B cell (primary cell): ENCODE data around the gene DNAJA4.

ENCODE experiments used
- EZH2 ChIP-seq: IDR thresholded peaks from 2 replicates; pipeline ENCODE4 v1.6.1; 2012; ENCODE audit warnings: borderline replicate concordance, low read depth, mild to moderate bottlenecking, moderate library complexity, low read length; ENCODE audit not compliant: insufficient read depth, poor library complexity, severe bottlenecking
- TF ChIP-seq, protein P1 (sequence below): fragments of 200-600 bp; IDR thresholded peaks from one replicate; pipeline ENCODE4 v1.8.0; 2022; ENCODE audit warnings: antibody characterized with exemption, mild to moderate bottlenecking

GRCh38 chr15:78255421-78256043, 8.8 kb upstream of the DNAJA4 start:
- TF ChIP-seq, protein P1, sequence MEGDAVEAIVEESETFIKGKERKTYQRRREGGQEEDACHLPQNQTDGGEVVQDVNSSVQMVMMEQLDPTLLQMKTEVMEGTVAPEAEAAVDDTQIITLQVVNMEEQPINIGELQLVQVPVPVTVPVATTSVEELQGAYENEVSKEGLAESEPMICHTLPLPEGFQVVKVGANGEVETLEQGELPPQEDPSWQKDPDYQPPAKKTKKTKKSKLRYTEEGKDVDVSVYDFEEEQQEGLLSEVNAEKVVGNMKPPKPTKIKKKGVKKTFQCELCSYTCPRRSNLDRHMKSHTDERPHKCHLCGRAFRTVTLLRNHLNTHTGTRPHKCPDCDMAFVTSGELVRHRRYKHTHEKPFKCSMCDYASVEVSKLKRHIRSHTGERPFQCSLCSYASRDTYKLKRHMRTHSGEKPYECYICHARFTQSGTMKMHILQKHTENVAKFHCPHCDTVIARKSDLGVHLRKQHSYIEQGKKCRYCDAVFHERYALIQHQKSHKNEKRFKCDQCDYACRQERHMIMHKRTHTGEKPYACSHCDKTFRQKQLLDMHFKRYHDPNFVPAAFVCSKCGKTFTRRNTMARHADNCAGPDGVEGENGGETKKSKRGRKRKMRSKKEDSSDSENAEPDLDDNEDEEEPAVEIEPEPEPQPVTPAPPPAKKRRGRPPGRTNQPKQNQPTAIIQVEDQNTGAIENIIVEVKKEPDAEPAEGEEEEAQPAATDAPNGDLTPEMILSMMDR = no peak
- TF ChIP-seq EZH2 = no peak
